Gastrocnemius medialis (tissue), 4 donors: ENCODE data around the gene LAMP1. TPM values are rescaled to one million over a fixed set of nuclear protein-coding genes. Genes with fewer than 3 reads are reported as not detected.
"Not testable (repeated sequence)": the region's sequence is repeated elsewhere in the genome, so short reads cannot be mapped to it uniquely, and the experiment has no call there.

ENCODE experiments used
- ATAC-seq, 2 donors: fragments of 150-250 bp; one replicate each; pipeline ENCODE4 v1.9.1; 2016
- DNase-seq, 2 donors: peaks; one replicate each; pipeline ENCODE4 v3.0.0-alpha.2; 2019
- H3K27ac ChIP-seq, 4 donors: fragments of 200-600 bp; sonication (generic); 1 replicate in 1 of 4; 2 replicates in 3 of 4; pipeline ENCODE4 v1.5.1; 2016 to 2018; ENCODE audit warnings: mild to moderate bottlenecking in 2 of 4, moderate library complexity in 1 of 4
- H3K27me3 ChIP-seq, 3 donors: fragments of 200-600 bp; sonication (generic) in 2 of 3; 1 replicate in 1 of 3; 2 replicates in 2 of 3; pipeline versions ENCODE4 v1.5.1 to v1.6.0; 2016 to 2019; ENCODE audit warnings: mild to moderate bottlenecking in 1 of 3, moderate library complexity in 1 of 3
- H3K36me3 ChIP-seq, 2 donors: fragments of 200-600 bp; sonication (generic) in 1 of 2; one replicate each; pipeline ENCODE4 v1.5.1; 2017 to 2018
- H3K4me1 ChIP-seq, 2 donors: fragments of 200-600 bp; sonication (generic) in 1 of 2; one replicate each; pipeline ENCODE4 v1.5.1; 2016 to 2017; ENCODE audit warnings: mild to moderate bottlenecking in 2 of 2
- H3K4me3 ChIP-seq, 4 donors: fragments of 200-600 bp; sonication (generic) in 3 of 4; 1 replicate in 1 of 4; 2 replicates in 3 of 4; pipeline ENCODE4 v1.5.1; 2016 to 2019; ENCODE audit warnings: mild to moderate bottlenecking in 2 of 4
- H3K9me3 ChIP-seq, 3 donors: fragments of 200-600 bp; sonication (generic) in 2 of 3; 1 replicate in 1 of 3; 2 replicates in 2 of 3; pipeline ENCODE4 v1.5.1; 2016 to 2019
- POLR2A ChIP-seq, 2 donors: fragments of 450-650 bp; IDR thresholded peaks; one replicate each; pipeline ENCODE4 v1.6.1; 2017; ENCODE audit warnings: antibody characterized with exemption in 2 of 2, mild to moderate bottlenecking in 2 of 2, moderate library complexity in 2 of 2
- in situ Hi-C, 4 donors: fragments of 200-750 bp; cut with MboI; loops; one replicate each; pipeline versions ENCODE4 v1.15.0 to v1.8.0; 2017; ENCODE audit warnings: low sequenced_read_pairs in 4 of 4
- intact Hi-C: fragments of 100-400 bp; cut with DNase I; formaldehyde crosslinking; loops from one replicate; pipeline ENCODE4 v1.15.1; 2023; ENCODE audit warnings: low total_unique reads
- total RNA-seq, 4 donors: library from RNA; depleted of rRNA; stranded (reverse); fragments of >200 nt; gene quantifications; one replicate each; pipeline versions ENCODE4 v1.1.0 to v1.2.3, GENCODE V29; 2016
- TF ChIP-seq, protein P1 (sequence below), 5 experiments: fragments of 450-650 bp in 3 of 5; fragments of 200-600 bp in 2 of 5; sonication (generic) in 2 of 5; IDR thresholded peaks in 4 of 5; conservative IDR thresholded peaks in 1 of 5; 1 replicate in 4 of 5; 2 replicates in 1 of 5; pipeline ENCODE4 v1.5.1; 2016 to 2019; ENCODE audit warnings: antibody characterized with exemption in 5 of 5, mild to moderate bottlenecking in 3 of 5, moderate library complexity in 3 of 5

The LAMP1 gene
- total RNA-seq, 4 donors from 2014 or later, result 36.4 to 80.9 (median 66.9) TPM

GRCh38 chr13:113260996-113261395, 36.0 kb upstream of the LAMP1 start:
- in situ Hi-C loops, result no loop called here
- TF ChIP-seq POLR2A (IDR thresholded peaks at IDR 0.05), result no peak
- TF ChIP-seq, protein P1, sequence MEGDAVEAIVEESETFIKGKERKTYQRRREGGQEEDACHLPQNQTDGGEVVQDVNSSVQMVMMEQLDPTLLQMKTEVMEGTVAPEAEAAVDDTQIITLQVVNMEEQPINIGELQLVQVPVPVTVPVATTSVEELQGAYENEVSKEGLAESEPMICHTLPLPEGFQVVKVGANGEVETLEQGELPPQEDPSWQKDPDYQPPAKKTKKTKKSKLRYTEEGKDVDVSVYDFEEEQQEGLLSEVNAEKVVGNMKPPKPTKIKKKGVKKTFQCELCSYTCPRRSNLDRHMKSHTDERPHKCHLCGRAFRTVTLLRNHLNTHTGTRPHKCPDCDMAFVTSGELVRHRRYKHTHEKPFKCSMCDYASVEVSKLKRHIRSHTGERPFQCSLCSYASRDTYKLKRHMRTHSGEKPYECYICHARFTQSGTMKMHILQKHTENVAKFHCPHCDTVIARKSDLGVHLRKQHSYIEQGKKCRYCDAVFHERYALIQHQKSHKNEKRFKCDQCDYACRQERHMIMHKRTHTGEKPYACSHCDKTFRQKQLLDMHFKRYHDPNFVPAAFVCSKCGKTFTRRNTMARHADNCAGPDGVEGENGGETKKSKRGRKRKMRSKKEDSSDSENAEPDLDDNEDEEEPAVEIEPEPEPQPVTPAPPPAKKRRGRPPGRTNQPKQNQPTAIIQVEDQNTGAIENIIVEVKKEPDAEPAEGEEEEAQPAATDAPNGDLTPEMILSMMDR (IDR thresholded peaks at IDR 0.05 in 4 of 5, conservative IDR thresholded peaks at IDR 0.05 in 1 of 5), result no peak

DNA sequence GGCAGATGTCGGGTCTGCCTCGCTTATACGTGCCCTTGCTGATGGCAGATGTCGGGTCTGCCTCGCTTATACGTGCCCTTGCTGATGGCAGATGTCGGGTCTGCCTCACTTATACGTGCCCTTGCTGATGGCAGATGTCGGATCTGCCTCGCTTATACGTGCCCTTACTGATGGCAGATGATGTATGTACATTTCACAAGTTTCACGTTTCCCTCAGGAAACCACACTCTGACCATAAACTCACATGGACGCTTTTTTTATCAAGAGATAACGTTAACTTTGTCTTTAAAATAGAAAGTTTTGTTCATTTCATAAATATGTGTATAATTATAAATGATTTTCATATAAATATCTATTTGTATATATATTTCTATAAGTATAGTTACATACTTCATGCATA, 34.0 kb upstream of the LAMP1 start:
- intact Hi-C loops, H3K4me1 ChIP-seq, in situ Hi-C loops, H3K4me3 ChIP-seq, ATAC-seq, DNase-seq, H3K9me3 ChIP-seq, H3K27ac ChIP-seq, H3K27me3 ChIP-seq: not testable (repeated sequence)
- peaks cover 3 to 51% of the 10 kb centered on the region in 2 donors for H3K36me3 ChIP-seq

More at GRCh38 chr13:113260996-113261395, 36.0 kb upstream of the LAMP1 start:
- intact Hi-C loops, result no loop called here
- Histone ChIP-seq H3K9me3 (no peaks in the 10 kb centered on the region), H3K27me3 (no peaks in the 10 kb centered on the region), H3K36me3 (peaks cover 3 to 69% of the 10 kb centered on the region in 2 donors), H3K27ac (no peak overlapping the region), H3K4me3 (no peak overlapping the region), H3K4me1 (no peaks in the 10 kb centered on the region)
- DNase-seq (no peak), ATAC-seq (no peak)

GRCh38 chr13:113267642-113268405, 29.2 kb upstream of the LAMP1 start:
- DNase-seq (no peak), ATAC-seq (no peak)
- H3K36me3 ChIP-seq, result peaks cover 0 to 15% of the 10 kb centered on the region in 2 donors
- no peaks in the 10 kb centered on the region for H3K27me3 ChIP-seq
- H3K27ac ChIP-seq, result no peak overlapping the region
- no peaks in the 10 kb centered on the region for H3K4me1 ChIP-seq
- intact Hi-C loops, result no loop called here
- no peaks in the 10 kb centered on the region for H3K9me3 ChIP-seq
- in situ Hi-C loops, result no loop called here
- TF ChIP-seq POLR2A (IDR thresholded peaks at IDR 0.05), result no peak
- TF ChIP-seq, protein P1 (IDR thresholded peaks at IDR 0.05 in 4 of 5, conservative IDR thresholded peaks at IDR 0.05 in 1 of 5), result no peak
- no peak overlapping the region for H3K4me3 ChIP-seq

GRCh38 chr13:113272031-113272430, 25.0 kb upstream of the LAMP1 start:
- H3K27me3 ChIP-seq, result no peaks in the 10 kb centered on the region
- H3K4me1 ChIP-seq, result peaks cover 0 to 7% of the 10 kb centered on the region in 2 donors
- DNase-seq (no peak), ATAC-seq (no peak)
- TF ChIP-seq, protein P1 (IDR thresholded peaks at IDR 0.05 in 4 of 5, conservative IDR thresholded peaks at IDR 0.05 in 1 of 5), result no peak
- TF ChIP-seq POLR2A (IDR thresholded peaks at IDR 0.05), result no peak
- intact Hi-C loops (loop anchor here (5.0 kb wide), 1 partner anchor 180 kb away; the partner anchor contains the start of gene ADPRHL1), in situ Hi-C loops (loop anchor here in 2 of 4 donors (10.0 kb wide), 2 partner anchors 113 to 123 kb away; no protein-coding TSS in a partner anchor)
- no peak overlapping the region for H3K4me3 ChIP-seq
- H3K27ac ChIP-seq, result no peak overlapping the region
- no peaks in the 10 kb centered on the region for H3K36me3 ChIP-seq
- no peaks in the 10 kb centered on the region for H3K9me3 ChIP-seq

DNA sequence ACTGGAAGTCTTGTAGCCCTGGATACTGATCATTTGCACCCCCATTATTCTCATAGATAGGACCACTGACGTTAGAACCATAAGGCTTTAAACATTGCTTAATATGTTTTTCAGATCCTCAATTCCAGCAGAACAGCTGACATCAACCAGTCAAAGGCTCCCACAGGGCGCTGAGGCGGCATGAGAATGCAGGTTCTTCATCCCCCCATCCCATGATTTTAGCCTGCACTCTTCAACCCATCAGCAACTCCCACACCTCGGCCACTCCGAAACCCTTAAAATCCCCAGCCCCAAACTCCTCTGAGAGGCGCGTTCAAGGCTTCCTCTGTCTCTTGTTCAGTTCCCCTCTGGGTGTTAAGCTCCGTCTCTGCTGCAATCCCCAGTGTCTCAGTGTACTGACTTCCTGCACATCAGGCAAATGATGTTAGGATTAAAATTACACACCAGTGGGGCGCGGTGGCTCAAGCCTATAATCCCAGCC, 24.3 kb upstream of the LAMP1 start:
- intact Hi-C loops (loop anchor here (5.0 kb wide), 1 partner anchor 180 kb away; the partner anchor contains the start of gene ADPRHL1), in situ Hi-C loops (loop anchor here in 2 of 4 donors (10.0 kb wide), 2 partner anchors 112 to 122 kb away; no protein-coding TSS in a partner anchor)
- H3K27ac ChIP-seq, result no peak overlapping the region
- ATAC-seq (no peak), DNase-seq (no peak)
- TF ChIP-seq, protein P1 (IDR thresholded peaks at IDR 0.05 in 4 of 5, conservative IDR thresholded peaks at IDR 0.05 in 1 of 5), result no peak
- TF ChIP-seq POLR2A (IDR thresholded peaks at IDR 0.05), result no peak
- H3K9me3 ChIP-seq, result no peaks in the 10 kb centered on the region
- no peaks in the 10 kb centered on the region for H3K27me3 ChIP-seq
- no peak overlapping the region for H3K4me3 ChIP-seq
- H3K36me3 ChIP-seq, result no peaks in the 10 kb centered on the region
- H3K4me1 ChIP-seq, result peaks cover 0 to 7% of the 10 kb centered on the region in 2 donors
